ENCODE results near the gene PEMT.

The PEMT gene

GRCh38 chr17:17503566-17504130 lies 87.9 kb downstream of the PEMT start:
- no peak for DNase-seq (ENCODE audit: low spot score)

DNA sequence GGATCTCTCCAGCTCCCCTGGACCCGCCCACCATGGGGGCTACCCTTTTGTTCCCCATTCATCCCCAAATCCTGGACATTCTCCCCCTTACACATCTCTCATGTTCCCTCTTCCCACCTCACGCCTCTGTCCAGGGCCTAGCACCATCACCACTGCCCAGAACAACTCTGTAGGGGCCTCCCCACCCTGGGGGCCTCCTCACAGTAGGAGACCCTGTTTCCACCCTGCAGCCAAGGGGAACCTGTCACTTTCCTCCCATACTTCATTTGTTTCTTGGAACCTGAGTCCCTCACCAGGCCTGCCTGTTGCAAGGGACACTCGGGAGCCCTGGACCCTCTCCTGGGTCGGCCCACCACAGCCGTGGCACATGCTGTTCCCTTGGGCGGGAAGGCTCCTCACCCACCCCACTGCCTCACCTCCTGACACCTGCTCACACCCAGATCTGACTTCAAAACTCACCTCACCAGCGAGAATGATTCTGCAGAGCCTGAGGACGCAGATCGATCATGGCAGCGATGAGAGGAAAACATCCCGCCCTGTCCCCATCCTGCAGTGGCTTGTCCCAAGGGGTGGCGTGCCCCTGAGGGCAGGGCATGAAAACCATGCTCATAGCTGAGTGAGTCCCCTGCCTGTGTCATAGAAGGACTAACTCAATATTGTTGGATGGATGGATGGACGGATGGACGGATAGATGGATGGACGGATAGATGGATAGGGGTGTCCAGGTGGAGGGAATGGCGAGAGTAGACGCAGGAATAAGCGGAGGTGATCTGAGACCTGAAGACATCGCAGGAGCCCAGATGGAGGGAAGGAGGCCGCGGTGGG lies 88.6 kb downstream of the PEMT start:
- no peak for DNase-seq (ENCODE audit: low spot score)

DNA sequence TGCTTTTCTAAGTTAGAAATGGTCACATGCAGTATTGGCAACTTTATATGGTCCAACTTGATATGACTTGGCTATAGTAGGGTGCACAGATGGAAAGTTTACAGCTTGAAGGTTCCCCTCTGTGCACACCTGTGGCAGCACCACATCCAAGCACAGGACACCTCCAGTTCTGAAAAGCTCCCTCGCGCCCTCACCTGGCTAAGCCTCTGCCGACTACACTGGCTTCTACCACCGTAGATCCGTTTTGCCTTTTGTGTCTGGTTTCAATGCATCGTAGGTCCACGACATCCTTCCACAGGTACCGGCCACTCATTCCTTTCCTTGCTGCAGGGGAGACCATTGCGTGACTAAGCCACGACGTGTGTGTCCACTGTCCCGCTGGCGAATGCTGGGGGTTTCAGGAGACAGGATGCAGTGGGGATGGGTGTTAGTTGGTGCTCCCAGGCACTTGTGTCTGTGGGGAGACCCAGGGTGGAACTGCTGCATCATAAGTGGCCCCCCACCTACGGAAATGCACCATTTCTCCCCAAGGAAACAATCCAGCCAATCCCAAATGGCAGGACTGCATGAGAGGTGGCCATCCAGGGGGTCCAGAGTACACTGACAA lies 90.4 kb downstream of the PEMT start:
- DNase-seq (ENCODE audit: low spot score) = no peak

GRCh38 chr17:17499402-17500145 lies 91.9 kb downstream of the PEMT start:
- DNase-seq (ENCODE audit: low spot score) = no peak

GRCh38 chr17:17498606-17499301 lies 92.8 kb downstream of the PEMT start:
- no peak for DNase-seq (ENCODE audit: low spot score)

DNA sequence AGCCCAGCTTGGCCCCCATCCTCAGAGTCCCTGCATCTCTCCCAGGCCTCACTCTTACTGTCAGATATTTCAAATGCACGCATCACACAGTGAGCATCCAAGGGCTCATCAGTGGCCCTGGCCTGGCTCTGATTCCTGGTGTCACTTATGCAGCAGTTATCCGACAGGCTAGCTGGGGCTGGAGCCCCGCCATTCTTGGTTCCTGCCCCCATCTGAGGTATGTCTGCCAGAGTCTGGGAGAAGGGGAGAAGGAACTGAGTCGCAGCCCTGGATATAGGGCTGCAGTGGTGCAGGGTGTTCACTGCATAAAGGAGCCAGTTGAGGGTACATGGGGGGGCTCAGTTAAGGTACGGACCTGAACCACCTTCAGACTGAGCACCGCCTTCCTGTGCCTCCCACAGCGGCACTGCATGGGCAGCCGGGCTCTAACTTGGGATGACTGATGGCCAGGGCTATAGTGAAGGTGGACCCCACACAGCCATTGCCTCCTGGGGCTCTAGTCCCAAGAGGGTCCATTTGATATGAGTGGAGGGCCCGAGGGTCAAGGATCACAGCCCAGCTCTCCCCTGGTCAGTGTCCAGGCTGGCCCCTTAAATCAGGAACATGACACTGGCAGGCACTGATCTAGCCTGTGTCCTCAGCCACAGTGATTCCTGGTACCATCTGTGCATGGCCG lies 93.5 kb downstream of the PEMT start:
- DNase-seq (ENCODE audit: low spot score) = no peak

DNA sequence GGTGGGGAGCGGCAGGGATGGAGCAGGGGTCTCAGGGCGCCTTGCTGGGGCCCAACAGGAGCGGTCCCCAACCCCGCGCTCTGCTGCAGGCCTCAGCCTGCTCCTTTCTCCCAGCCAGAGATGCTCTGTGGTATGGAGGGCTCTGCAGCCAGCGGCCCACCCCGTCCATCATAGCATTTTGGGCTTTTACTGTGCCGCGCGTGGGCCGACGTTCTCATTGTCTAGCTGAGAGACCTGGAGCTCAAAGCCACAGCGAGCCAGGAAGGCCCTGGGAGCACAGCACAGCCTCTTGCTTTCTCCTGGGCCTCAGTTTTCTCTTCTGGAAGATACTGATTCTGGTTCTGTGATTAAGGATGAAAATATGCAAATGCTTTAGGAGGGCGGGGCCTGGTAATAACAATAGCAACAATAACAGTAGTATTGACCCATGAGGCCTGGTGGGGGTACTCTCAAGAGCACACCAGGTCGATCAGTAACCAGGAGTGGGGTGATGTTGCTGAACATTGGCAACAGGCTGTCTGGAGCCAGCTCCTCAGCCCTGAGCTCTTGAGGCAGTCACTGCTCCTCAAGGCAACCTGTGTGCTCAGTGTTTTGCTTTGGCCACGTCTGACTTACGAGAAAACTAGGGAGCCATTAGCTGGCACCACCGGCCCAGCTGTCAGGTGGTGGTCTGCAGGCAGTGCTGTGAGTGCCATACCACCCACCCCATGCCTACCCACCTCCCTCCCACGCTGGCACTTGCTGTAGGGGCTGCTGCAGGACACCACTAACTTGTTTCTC lies 94.3 kb downstream of the PEMT start:
- DNase-seq (ENCODE audit: low spot score) = no peak

DNA sequence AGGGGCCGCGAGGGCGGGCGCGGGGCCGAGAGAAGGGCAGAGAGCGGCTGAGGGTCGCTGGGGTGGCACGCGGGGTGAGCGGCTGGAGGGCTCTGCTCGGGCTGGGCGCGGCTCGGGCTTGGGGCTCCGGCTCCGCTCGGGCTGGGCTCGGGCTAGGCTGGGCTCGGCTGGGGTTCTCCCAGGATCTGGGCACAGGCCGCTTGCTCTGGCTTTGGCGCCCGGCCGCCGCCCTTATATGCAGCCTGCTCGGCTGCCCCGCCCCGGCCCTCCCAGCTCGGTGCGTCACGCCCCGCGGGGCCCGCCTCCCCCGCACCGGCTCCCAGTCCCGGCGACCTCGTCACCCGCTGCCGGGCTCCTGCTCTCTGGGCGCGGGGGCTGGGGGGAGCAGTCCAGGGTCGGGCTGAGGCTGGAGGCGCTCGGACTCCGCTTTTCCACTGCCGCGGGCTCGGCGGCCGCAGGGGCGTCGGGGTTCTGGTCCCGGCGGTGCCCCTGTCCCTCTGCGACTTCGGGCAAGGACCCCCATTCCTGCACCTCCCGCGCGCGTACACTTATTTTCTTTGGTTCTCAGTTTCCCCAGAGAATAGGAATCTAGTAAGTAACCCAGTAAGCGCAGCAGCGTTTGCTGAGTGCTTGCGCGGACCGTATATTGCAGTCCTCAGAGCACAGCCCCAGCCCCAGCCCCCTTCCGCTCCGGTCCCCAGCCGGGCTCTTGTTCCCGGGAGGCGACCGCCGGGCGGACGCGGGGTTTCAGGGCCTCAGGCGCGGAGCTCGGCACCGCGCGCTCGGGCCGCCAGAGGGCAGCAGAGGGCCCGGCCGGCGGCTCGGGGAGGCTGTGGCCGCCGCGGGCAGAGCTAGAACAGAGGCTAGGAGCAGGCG lies 95.1 kb downstream of the PEMT start, which contains the start of gene RASD1:
Gene RASD1, minus strand, starts transcription at position 207 of the 876 bp plus-strand sequence. CDS start 214 bp downstream, outside the sequence.
- DNase-seq (ENCODE audit: low spot score) = peak; percentile 38

GRCh38 chr17:17495536-17496188 lies 95.8 kb downstream of the PEMT start:
- no peak for DNase-seq (ENCODE audit: low spot score)

- no peak for DNase-seq (ENCODE audit: low spot score)
These were observed 96.5 kb downstream of the PEMT start for GRCh38 chr17:17494870-17495535.

- DNase-seq (ENCODE audit: low spot score) = no peak
These were observed 97.0 kb downstream of the PEMT start for GRCh38 chr17:17494499-17494869.

GRCh38 chr17:17493986-17494466 lies 97.5 kb downstream of the PEMT start:
- DNase-seq (ENCODE audit: low spot score) = no peak

DNA sequence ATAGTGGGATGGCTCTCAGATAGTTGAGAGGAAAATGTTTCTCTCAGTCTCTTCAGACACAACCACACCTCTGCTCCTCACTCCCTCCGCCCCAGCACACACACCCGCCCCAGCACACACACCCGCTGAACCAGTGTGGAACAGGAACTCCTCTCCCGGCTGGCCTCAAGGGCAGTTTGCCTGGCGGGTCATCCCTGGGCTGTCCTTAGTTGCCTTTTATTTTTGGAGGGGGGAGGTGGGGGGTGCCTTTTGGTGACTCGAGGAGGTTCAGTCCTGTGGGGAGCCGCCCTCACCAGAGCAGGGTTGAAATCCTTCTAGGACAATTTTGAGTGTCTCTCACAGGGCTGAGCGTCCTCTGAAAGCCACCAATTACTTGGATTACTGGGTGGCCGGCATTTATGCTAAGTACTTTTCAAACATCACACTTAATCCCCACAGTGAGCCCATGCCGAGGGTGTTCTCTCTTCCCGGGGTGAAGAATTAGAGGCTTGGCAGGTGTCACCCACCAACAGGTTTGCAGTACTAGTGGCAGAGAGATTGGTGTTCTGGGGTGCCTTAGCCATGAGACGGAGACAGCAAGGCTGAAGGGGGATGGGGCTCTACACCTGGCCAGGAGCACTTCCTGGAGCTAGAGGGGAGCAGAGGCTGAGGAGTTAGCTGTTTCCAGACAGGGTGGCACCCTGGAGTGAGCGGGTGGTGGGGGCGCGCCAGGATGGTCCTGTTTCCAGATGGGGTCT lies 98.1 kb downstream of the PEMT start:
- no peak for DNase-seq (ENCODE audit: low spot score)

- DNase-seq (ENCODE audit: low spot score) = no peak
These were observed 98.9 kb downstream of the PEMT start for GRCh38 chr17:17492571-17492970.

DNA sequence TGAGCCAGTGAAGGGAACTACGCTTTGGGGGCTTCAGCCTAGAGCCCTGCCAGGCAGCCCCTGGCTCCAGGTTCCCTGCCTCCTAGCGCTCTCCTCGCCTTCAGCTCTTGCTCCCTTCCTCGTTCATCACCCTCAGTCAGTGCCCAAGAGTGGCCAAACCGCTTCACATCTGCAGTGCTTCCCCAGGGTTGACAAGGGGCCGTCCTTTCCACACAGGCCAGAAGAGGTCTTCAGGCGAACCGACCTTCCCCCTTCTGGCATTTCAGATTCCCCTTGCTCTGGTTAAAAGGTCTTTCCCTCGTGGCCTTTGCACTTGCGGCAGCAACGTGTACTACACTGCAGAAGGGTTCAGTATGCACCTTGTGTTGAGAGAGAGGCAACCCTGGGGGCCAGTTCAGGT lies 99.4 kb downstream of the PEMT start:
- no peak for DNase-seq (ENCODE audit: low spot score)

DNA sequence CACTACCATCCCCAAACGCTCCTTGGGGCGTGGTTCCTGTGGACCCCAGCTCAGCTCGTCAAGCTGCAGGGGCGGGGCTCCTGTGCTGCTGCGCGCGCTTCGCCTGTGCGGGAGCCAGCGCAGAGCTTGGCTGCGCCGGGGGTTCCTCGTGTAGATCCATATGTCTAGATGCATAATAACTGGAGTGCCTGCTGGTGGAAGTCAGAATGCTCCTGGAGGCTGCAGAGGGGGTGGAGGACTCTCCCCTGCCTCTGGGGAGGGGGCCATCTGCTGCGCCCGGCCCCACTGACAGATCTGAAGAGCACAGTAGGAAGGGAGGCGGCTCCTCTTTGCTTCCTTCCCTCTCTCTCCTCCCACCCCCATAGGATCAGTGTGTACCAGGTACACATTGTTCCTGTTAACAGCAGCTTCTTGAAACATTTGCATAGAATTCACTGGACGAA lies 99.9 kb downstream of the PEMT start:
- DNase-seq (ENCODE audit: low spot score) = no peak

- DNase-seq (ENCODE audit: low spot score) = no peak
These were observed 100.5 kb downstream of the PEMT start for GRCh38 chr17:17491031-17491471.

Data from COLO829 (cell line).